Dedifferentiated amniotic fluid mesenchymal stem cell (primary cell): ENCODE data around the gene TAF1B.

ENCODE experiments used
- DNase-seq: peaks from one replicate; pipeline ENCODE4 v3.0.0-alpha.2; 2016; ENCODE audit errors: extremely low spot score

Gene TAF1B

GRCh38 chr2:9807555-9808305 lies 35.5 kb upstream of the TAF1B start:
- DNase-seq, result no peak

- no peak for DNase-seq
Observed at GRCh38 chr2:9808334-9809063, 34.8 kb upstream of the TAF1B start.

- no peak for DNase-seq
Observed at GRCh38 chr2:9809064-9809356, 34.3 kb upstream of the TAF1B start.

GRCh38 chr2:9809448-9810088 lies 33.7 kb upstream of the TAF1B start:
- DNase-seq, result no peak

- DNase-seq, result no peak
Observed at GRCh38 chr2:9811216-9811615, 32.1 kb upstream of the TAF1B start.

- no peak for DNase-seq
Observed at GRCh38 chr2:9811679-9812511, 31.4 kb upstream of the TAF1B start.

GRCh38 chr2:9812945-9813311 lies 30.3 kb upstream of the TAF1B start:
- no peak for DNase-seq

GRCh38 chr2:9813312-9814128 lies 29.8 kb upstream of the TAF1B start:
- peak; percentile 48 for DNase-seq

- DNase-seq, result no peak
Observed at GRCh38 chr2:9814129-9814868, 29.0 kb upstream of the TAF1B start.

GRCh38 chr2:9815076-9815475 lies 28.2 kb upstream of the TAF1B start:
- no peak for DNase-seq

GRCh38 chr2:9815844-9816279 lies 27.4 kb upstream of the TAF1B start:
- no peak for DNase-seq

- no peak for DNase-seq
Observed at GRCh38 chr2:9818097-9818496, 25.2 kb upstream of the TAF1B start.

GRCh38 chr2:9819551-9819950 lies 23.7 kb upstream of the TAF1B start:
- no peak for DNase-seq

- no peak for DNase-seq
Observed at GRCh38 chr2:9820020-9820973, 23.0 kb upstream of the TAF1B start.

- DNase-seq, result no peak
Observed at GRCh38 chr2:9821805-9822445, 21.3 kb upstream of the TAF1B start.

- DNase-seq, result no peak
Observed at GRCh38 chr2:9824441-9824840, 18.8 kb upstream of the TAF1B start.

GRCh38 chr2:9824956-9825720 lies 18.1 kb upstream of the TAF1B start:
- DNase-seq, result no peak

- DNase-seq, result no peak
Observed at GRCh38 chr2:9826208-9826607, 17.1 kb upstream of the TAF1B start.
